IMR-90 (cell line): ENCODE data around the gene RIF1. TPM values are rescaled to one million over a fixed set of nuclear protein-coding genes. Genes with fewer than 3 reads are reported as not detected.
"Not testable (repeated sequence)": the region's sequence is repeated elsewhere in the genome, so short reads cannot be mapped to it uniquely, and the experiment has no call there.

Source experiments
- ATAC-seq: fragments of 200-7000 bp; cut with Tn5 transposase; 2 replicates; pipeline ENCODE4 v1.9.1; 2020; ENCODE audit warnings: low read depth, mild to moderate bottlenecking, moderate library complexity
- BruUV-seq: library from RNA; stranded (reverse); fragments of 400-500 nt; replicated peaks from 2 replicates; lab custom pipeline; 2021; lab: Mats Ljungman, UMichigan
- CTCF ChIA-PET: fragments of 300-600 bp; formaldehyde crosslinking; extraction: SDS; loops from one replicate; lab custom pipeline; 2021; ENCODE audit warnings: antibody characterized with exemption; lab: Yijun Ruan, JAX
- POLR2A ChIA-PET: fragments of 300-600 bp; sonication (Branson Sonifier 250); formaldehyde crosslinking; loops from one replicate; lab custom pipeline; 2022; ENCODE audit warnings: antibody characterized with exemption; ENCODE audit not compliant: unreplicated experiment; lab: Charles Lee
- DNase-seq: peaks from one replicate; pipeline ENCODE4 v3.0.0; 2013
- H2AFZ ChIP-seq: replicated peaks from 2 replicates; pipeline ENCODE3; 2013; ENCODE audit warnings: low read length, mild to moderate bottlenecking; ENCODE audit not compliant: poor library complexity
- H2AK5ac ChIP-seq: 2 replicates; pipeline ENCODE4 v1.6.1; 2013; ENCODE audit warnings: low read depth, low read length, inconsistent platforms
- H2AK9ac ChIP-seq: replicated peaks from 2 replicates; pipeline ENCODE3; 2013; ENCODE audit warnings: mild to moderate bottlenecking, low read depth, low read length, moderate library complexity; ENCODE audit not compliant: poor library complexity
- H2BK120ac ChIP-seq: 2 replicates; pipeline ENCODE4 v1.6.1; 2013; ENCODE audit warnings: low read depth, low read length, inconsistent platforms
- H2BK15ac ChIP-seq: 3 replicates; pipeline ENCODE4 v1.6.1; 2013; ENCODE audit warnings: low read depth, low read length, inconsistent platforms
- H2BK20ac ChIP-seq: 2 replicates; pipeline ENCODE4 v1.6.1; 2013; ENCODE audit warnings: low read depth, mild to moderate bottlenecking, inconsistent platforms, low read length, moderate library complexity
- H2BK5ac ChIP-seq: 2 replicates; pipeline ENCODE4 v1.6.1; 2013; ENCODE audit warnings: mild to moderate bottlenecking, low read depth, low read length, inconsistent platforms; ENCODE audit not compliant: poor library complexity, severe bottlenecking
- H3K14ac ChIP-seq: replicated peaks from 2 replicates; pipeline ENCODE4 v1.6.1; 2013; ENCODE audit warnings: low read depth, low read length, inconsistent platforms
- H3K18ac ChIP-seq: 2 replicates; pipeline ENCODE4 v1.6.1; 2013; ENCODE audit warnings: low read depth, low read length, control low read depth
- H3K23ac ChIP-seq: 2 replicates; pipeline ENCODE4 v1.6.1; 2013; ENCODE audit warnings: low read depth, low read length, inconsistent platforms
- H3K27ac ChIP-seq: 2 replicates; pipeline ENCODE4 v1.5.1; 2013; ENCODE audit warnings: mild to moderate bottlenecking, control low read depth, low read length; ENCODE audit not compliant: insufficient read depth
- H3K27me3 ChIP-seq: 2 replicates; pipeline ENCODE4 v1.6.1; 2013; ENCODE audit warnings: low read length; ENCODE audit not compliant: control insufficient read depth, insufficient read depth
- H3K36me3 ChIP-seq: 2 replicates; pipeline ENCODE4 v1.6.1; 2013; ENCODE audit warnings: low read length, mixed read lengths; ENCODE audit not compliant: control insufficient read depth, insufficient read depth
- H3K4ac ChIP-seq: 2 replicates; pipeline ENCODE4 v1.6.1; 2013; ENCODE audit warnings: low read depth, low read length, inconsistent platforms
- H3K4me1 ChIP-seq: 2 replicates; pipeline ENCODE4 v1.6.1; 2013; ENCODE audit warnings: low read length, mixed read lengths; ENCODE audit not compliant: control insufficient read depth, insufficient read depth
- H3K4me2 ChIP-seq: 2 replicates; pipeline ENCODE4 v1.6.1; 2013; ENCODE audit warnings: low read depth, mild to moderate bottlenecking, control low read depth, low read length, moderate library complexity
- H3K4me3 ChIP-seq: 2 replicates; pipeline ENCODE4 v1.5.1; 2013; ENCODE audit warnings: low read depth, mild to moderate bottlenecking, control low read depth, low read length, moderate library complexity; ENCODE audit not compliant: insufficient read depth
- H3K56ac ChIP-seq: 2 replicates; pipeline ENCODE4 v1.6.1; 2013; ENCODE audit warnings: low read length, inconsistent platforms; ENCODE audit not compliant: insufficient read depth; ENCODE audit errors: extremely low read depth
- H3K79me1 ChIP-seq, 2 experiments: 2 replicates each; pipeline ENCODE4 v1.6.1; 2013; ENCODE audit warnings: low read length in 2 of 2, inconsistent platforms in 1 of 2, low read depth in 1 of 2
- H3K9ac ChIP-seq: 2 replicates; pipeline ENCODE4 v1.6.1; 2013; ENCODE audit warnings: low read depth, low read length, control low read depth
- H3K9me1 ChIP-seq: 2 replicates; pipeline ENCODE4 v1.6.1; 2013; ENCODE audit warnings: low read length, inconsistent platforms; ENCODE audit not compliant: insufficient read depth
- H3K9me3 ChIP-seq: 2 replicates; pipeline ENCODE4 v1.6.1; 2013; ENCODE audit warnings: low read length; ENCODE audit not compliant: control insufficient read depth, insufficient read depth
- H4K20me1 ChIP-seq: 2 replicates; pipeline ENCODE4 v1.6.1; 2013; ENCODE audit warnings: low read length, inconsistent platforms; ENCODE audit not compliant: insufficient read depth
- H4K5ac ChIP-seq: 2 replicates; pipeline ENCODE4 v1.6.1; 2013; ENCODE audit warnings: mild to moderate bottlenecking, low read depth, low read length, control low read depth
- H4K8ac ChIP-seq, 2 experiments: 2 replicates each; pipeline ENCODE4 v1.6.1; 2013; ENCODE audit warnings: low read depth in 2 of 2, low read length in 2 of 2, control low read depth in 1 of 2, inconsistent platforms in 1 of 2
- H4K91ac ChIP-seq: 2 replicates; pipeline ENCODE4 v1.6.1; 2013; ENCODE audit warnings: low read depth, low read length, inconsistent platforms; ENCODE audit not compliant: insufficient read depth
- WGBS, 2 experiments: methylation state at CpG; one replicate each; pipeline versions ENCODE4 v1.1.5 to v1.1.7; 2013; ENCODE audit warnings: missing lambda C conversion rate in 2 of 2; ENCODE audit not compliant: insufficient read length in 1 of 2; ENCODE audit errors: extremely low coverage in 2 of 2; 5-methylcytosine and 5-hydroxymethylcytosine counted together
- dilution Hi-C: fragments of 300-500 bp; cut with HindIII; formaldehyde crosslinking; loops from one replicate; pipeline ENCODE4 v1.14.3; 2018; ENCODE audit warnings: low sequenced_read_pairs; ENCODE audit not compliant: unreplicated experiment
- in situ Hi-C: fragments of 300-500 bp; cut with MboI; formaldehyde crosslinking; loops from 3 replicates; pipeline ENCODE4 v1.14.3; 2019; ENCODE audit warnings: low sequenced_read_pairs, inconsistent platforms, mixed read lengths
- intact Hi-C: fragments of 100-400 bp; cut with micrococcal nuclease; formaldehyde crosslinking; loops from 2 replicates; pipeline ENCODE4 v1.10.0; 2022
- polyA plus RNA-seq, 3 experiments: library from polyadenylated mRNA; depleted of rRNA; stranded (reverse); fragments of >200 nt; gene quantifications; 2 replicates each; pipeline ENCODE4 v1.2.3, GENCODE V29; 2012; ENCODE audit warnings: low replicate concordance in 1 of 3
- total RNA-seq: library from RNA; depleted of rRNA; stranded (reverse); fragments of >200 nt; gene quantifications from 2 replicates; pipeline ENCODE4 v1.2.3, GENCODE V29; 2012

The RIF1 gene
- total and polyA plus RNA-seq, 2 of the 4 experiments (the other 2 are of a cell fraction): 4.3 to 43.9 TPM

DNA sequence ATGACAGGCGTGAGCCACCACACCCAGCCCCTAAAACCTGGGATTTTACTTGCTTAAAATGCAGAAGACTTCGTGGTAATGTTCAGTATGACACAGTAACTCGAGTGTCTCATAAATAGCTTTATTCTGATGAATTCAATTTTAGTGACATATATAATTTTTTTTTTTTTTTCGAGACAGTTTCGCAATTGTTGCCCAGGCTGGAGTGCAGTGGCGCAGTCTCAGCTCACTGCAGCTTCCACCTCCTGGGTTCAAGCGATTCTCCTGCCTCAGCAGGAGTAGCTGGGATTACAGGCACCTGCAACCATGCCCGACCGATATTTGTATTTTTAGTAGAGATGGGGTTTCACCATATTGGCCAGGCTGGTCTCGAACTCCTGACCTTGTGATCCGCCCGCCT lies 12.0 kb downstream of the RIF1 start:
- Histone ChIP-seq H3K36me3 (peaks cover 34% of the 10 kb centered on the region), H3K79me1 (peaks cover 29 to 31% of the 10 kb centered on the region in 2 experiments)
- H2BK20ac ChIP-seq, H4K20me1 ChIP-seq, H3K9ac ChIP-seq, H3K18ac ChIP-seq, ATAC-seq, H3K9me3 ChIP-seq, H2AFZ ChIP-seq, dilution Hi-C loops, H2AK5ac ChIP-seq, DNase-seq, H3K27ac ChIP-seq, H3K14ac ChIP-seq, BruUV-seq, H4K5ac ChIP-seq, H4K91ac ChIP-seq, POLR2A ChIA-PET, H3K56ac ChIP-seq, H3K4me3 ChIP-seq, H2AK9ac ChIP-seq, in situ Hi-C loops, H4K8ac ChIP-seq, H3K4me2 ChIP-seq, H3K27me3 ChIP-seq, intact Hi-C loops, H2BK120ac ChIP-seq, H3K4ac ChIP-seq, H3K9me1 ChIP-seq, H2BK15ac ChIP-seq, H3K4me1 ChIP-seq, H2BK5ac ChIP-seq, H3K23ac ChIP-seq: not testable (repeated sequence)
- CTCF ChIA-PET: interaction anchor here (0.6 kb wide), 1 partner anchor 88 kb away, joined by 3 read pairs; no protein-coding TSS in a partner anchor
- whole genome bisulfite sequencing, 2 experiments: 100% methylated on average over 1 of the region's 12 CpGs; no CpG with 5 or more reads in 1 of the 2 experiments
